Skeletal muscle tissue (tissue), 4 donors: ENCODE results near the gene ATG9A. TPM values are rescaled to one million over a fixed set of nuclear protein-coding genes. Genes with fewer than 3 reads are reported as not detected.
A peak's percentile ranks its signal among the peaks of the same experiment; 100 is the strongest.
"Not testable (repeated sequence)": the region's sequence is repeated elsewhere in the genome, so short reads cannot be mapped to it uniquely, and the experiment has no call there.

Source experiments
- H3K27ac ChIP-seq: one replicate; pipeline ENCODE4 v1.7.0; 2013; ENCODE audit warnings: mild to moderate bottlenecking, low read depth, low read length, inconsistent platforms
- H3K27me3 ChIP-seq, 3 donors: one replicate each; pipeline ENCODE4 v1.7.0; 2013; ENCODE audit warnings: low read length in 3 of 3; ENCODE audit not compliant: control insufficient read depth in 3 of 3, insufficient read depth in 3 of 3
- H3K36me3 ChIP-seq, 3 donors: one replicate each; pipeline ENCODE4 v1.7.0; 2013; ENCODE audit warnings: low read length in 3 of 3; ENCODE audit not compliant: control insufficient read depth in 3 of 3, insufficient read depth in 3 of 3
- H3K4me1 ChIP-seq, 3 donors: one replicate each; pipeline ENCODE4 v1.7.0; 2013; ENCODE audit warnings: low read length in 3 of 3, mild to moderate bottlenecking in 3 of 3; ENCODE audit not compliant: control insufficient read depth in 3 of 3, insufficient read depth in 3 of 3
- H3K4me3 ChIP-seq, 3 donors: one replicate each; pipeline ENCODE4 v1.7.0; 2013; ENCODE audit warnings: low read length in 3 of 3
- H3K9ac ChIP-seq, 3 donors: one replicate each; pipeline ENCODE4 v1.7.0; 2013; ENCODE audit warnings: low read length in 3 of 3, mild to moderate bottlenecking in 3 of 3, moderate library complexity in 2 of 3, low read depth in 1 of 3
- H3K9me3 ChIP-seq, 3 donors: one replicate each; pipeline ENCODE4 v1.7.0; 2013; ENCODE audit warnings: low read length in 3 of 3; ENCODE audit not compliant: control insufficient read depth in 3 of 3
- total RNA-seq: library from RNA; depleted of rRNA; stranded (reverse); fragments of >200 nt; gene quantifications from one replicate; pipeline ENCODE4 v1.2.3, GENCODE V29; 2014
- donor health status: Osteomylitis.

Gene ATG9A
- total RNA-seq, 1 donor from 2014 or later: 16.7 TPM

DNA sequence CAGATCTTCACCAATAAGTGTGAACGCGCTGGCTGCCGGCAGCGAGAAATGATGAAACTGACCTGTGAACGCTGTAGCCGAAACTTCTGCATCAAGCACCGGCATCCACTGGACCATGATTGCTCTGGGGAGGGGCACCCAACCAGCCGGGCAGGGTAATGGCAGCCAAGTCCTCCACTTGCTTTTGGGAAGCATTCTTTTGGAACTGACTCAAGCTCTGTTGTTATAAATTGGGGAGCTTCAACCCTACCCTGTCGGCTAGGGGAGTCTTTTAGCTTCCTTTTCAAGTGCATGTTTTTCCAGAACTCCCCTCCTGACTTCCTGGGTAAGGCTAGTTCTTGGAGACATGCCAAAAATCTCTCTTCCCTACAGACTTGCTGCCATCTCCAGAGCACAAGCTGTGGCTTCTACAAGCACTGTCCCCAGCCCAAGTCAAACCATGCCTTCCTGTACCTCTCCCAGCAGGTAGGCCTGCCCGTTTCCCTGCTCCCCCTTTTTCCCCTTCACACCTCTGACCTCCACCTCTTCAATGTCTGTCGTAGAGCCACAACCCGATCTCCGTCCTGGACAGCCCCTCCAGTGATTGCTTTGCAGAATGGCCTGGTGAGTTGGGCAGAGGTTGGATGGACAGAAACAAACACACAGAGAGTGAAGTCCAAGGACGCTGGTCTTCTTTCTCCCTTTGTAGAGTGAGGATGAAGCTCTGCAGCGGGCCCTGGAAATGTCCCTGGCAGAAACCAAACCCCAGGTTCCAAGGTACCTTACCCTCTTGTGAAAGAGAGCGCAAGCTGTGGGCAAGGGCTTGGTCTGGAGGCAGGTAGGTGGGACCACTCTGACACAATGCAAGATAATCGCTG lies 21.3 kb downstream of the ATG9A start:
- Histone ChIP-seq H3K9me3 (no peaks in the 10 kb centered on the region), H3K27me3 (no peaks in the 10 kb centered on the region), H3K36me3 (peaks cover 41 to 46% (median 44%) of the 10 kb centered on the region in 3 donors), H3K4me1 (peaks cover 17 to 20% (median 18%) of the 10 kb centered on the region in 3 donors), H3K9ac (peak overlapping the region in 2 of 3 donors; percentile 8 to 71), H3K4me3 (peak overlapping the region in 1 of 3 donors; percentile 80), H3K27ac (peak overlapping the region; percentile 78)

DNA sequence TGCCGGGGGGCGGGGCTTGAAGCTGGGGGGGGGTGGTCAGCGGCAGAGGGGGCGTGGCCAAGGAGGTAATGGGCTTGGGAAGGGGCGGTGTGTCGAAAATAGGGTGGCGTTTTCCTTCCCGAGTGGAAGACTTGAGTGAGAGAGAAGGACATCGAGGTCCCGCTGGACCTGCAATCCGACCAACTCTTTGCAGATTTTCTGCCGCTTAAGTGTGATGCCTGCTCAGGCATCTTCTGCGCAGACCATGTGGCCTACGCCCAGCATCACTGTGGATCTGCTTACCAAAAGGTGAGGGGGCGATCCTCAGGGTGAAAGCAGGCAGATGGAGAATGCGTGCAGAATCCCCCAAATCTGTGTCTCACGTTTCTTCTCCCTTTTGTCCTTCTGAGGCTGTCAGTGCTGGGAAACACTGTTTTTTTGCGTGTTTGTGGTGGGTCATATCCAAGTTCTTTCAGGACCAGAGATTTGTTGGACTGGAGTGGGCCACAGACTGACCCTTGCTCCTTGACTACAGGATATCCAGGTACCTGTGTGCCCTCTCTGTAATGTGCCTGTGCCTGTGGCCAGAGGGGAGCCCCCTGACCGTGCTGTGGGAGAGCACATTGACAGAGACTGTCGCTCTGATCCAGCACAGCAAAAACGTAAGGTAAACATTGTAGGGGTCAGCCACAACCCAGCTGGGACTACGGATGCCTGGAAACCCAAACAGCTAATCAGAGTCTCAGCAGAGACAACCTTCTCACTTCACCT lies 22.1 kb downstream of the ATG9A start:
- peak overlapping the region; percentile 78 for H3K27ac ChIP-seq
- peaks cover 17 to 20% (median 18%) of the 10 kb centered on the region in 3 donors for H3K4me1 ChIP-seq
- H3K27me3 ChIP-seq: no peaks in the 10 kb centered on the region
- peak overlapping the region; percentile 13 to 71 (median 63) for H3K9ac ChIP-seq
- no peaks in the 10 kb centered on the region for H3K9me3 ChIP-seq
- H3K36me3 ChIP-seq: peaks cover 36 to 38% (median 38%) of the 10 kb centered on the region in 3 donors
- H3K4me3 ChIP-seq: peak overlapping the region; percentile 74 to 94 (median 80)

DNA sequence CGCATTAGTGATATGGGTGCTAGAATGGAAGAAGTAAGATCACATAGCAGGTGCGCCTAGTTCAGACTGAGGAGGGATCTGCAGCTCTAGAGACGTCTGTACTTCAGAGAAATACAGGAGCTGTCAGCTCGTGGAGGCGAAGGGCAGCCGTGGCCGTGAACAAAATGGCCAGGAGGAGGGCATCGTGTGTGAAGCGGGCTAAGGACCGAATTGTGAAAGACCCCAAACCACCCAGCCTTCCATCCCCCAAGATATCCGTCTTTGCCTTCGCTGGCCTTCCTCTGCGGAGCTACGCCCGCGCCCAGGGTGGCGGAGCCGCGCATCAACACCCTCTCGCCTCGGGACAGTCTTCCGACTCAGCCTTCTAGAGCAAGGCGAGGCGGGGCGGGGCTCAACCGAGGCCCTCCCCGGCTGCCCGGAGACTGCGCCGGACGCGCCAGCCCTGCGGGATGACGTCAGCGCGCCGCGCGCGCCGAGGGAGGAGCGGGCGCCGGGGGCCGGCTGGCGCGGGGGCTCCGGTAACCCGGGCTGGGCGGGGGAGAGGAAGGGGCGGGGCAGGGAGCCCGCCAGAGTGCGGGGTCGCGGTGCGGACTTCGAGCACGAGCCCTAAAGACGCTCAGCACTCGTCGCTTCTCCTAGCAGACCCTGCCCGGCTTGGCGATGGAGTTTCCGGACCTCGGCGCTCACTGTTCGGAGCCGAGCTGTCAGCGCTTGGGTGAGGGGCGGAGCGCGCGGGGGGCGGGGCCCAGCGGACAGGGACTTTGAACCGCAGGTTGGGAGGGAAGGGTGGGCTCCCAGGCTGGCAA lies 22.9 kb downstream of the ATG9A start, which contains the start of gene ZFAND2B:
ZFAND2B (plus strand) TSS at position 455 of the 806 bp plus-strand sequence; CDS start at position 661, 206 bp downstream.
- Histone ChIP-seq H3K27ac (peak within 1 kb of the TSS; percentile 78), H3K27me3 (no peaks in the 10 kb centered on the region)

DNA sequence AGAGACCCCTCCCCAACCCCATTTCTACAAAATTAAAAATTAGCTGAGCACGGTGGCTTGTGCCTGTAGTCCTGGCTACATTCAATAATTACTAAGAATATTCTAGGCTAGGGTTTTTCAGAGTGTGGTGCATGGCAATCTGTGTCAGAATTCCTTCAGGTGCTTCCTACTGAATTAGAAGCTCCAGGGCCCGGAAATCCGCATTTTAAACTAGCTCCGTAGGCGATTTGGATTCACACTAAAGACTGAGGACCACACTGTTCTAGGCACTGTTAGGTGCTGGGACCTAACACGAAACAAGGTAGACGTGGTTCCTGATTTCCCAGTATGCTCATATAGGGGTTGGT lies 23.5 kb downstream of the ATG9A start:
- H3K4me1 ChIP-seq: peaks cover 17 to 20% (median 18%) of the 10 kb centered on the region in 3 donors
- H3K27ac ChIP-seq: peak overlapping the region; percentile 78
- H3K36me3 ChIP-seq: peaks cover 29 to 32% (median 29%) of the 10 kb centered on the region in 3 donors
- H3K27me3 ChIP-seq: no peaks in the 10 kb centered on the region
- H3K4me3 ChIP-seq: peak overlapping the region; percentile 80 to 94 (median 93)
- peak overlapping the region; percentile 79 to 97 (median 94) for H3K9ac ChIP-seq
- no peaks in the 10 kb centered on the region for H3K9me3 ChIP-seq

More for the DNA sequence above, 22.9 kb downstream of the ATG9A start, which contains the start of gene ZFAND2B:
- peaks cover 32 to 36% (median 34%) of the 10 kb centered on the region in 3 donors for H3K36me3 ChIP-seq
- no peaks in the 10 kb centered on the region for H3K9me3 ChIP-seq
- peak within 1 kb of the TSS; percentile 80 to 94 (median 93) for H3K4me3 ChIP-seq
- H3K4me1 ChIP-seq: peaks cover 17 to 20% (median 18%) of the 10 kb centered on the region in 3 donors
- H3K9ac ChIP-seq: peak within 1 kb of the TSS; percentile 79 to 97 (median 94)

DNA sequence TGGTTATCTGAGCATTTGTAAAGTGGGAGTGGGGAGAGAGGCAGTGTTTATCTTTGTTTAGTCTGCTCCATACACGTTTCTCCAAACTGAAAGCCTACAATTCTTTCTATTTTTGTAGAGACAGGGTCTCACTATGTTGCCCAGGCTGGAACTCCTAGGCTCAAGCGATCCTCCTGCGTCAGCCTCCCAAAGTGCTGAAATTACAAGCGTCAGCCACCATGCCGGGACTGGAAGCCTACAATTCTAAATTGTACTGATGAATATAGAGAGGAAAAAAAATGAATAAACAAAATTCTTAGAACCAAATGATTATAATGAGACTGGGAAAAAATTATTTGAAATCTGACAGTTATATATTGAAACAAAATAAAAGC lies 24.3 kb downstream of the ATG9A start:
- Histone ChIP-seq H3K9me3 (no peaks in the 10 kb centered on the region), H3K27ac (no peak overlapping the region), H3K9ac (no peak overlapping the region), H3K27me3 (no peaks in the 10 kb centered on the region), H3K36me3 (peaks cover 20 to 24% (median 21%) of the 10 kb centered on the region in 3 donors), H3K4me3 (no peak overlapping the region), H3K4me1 (peaks cover 17 to 20% (median 18%) of the 10 kb centered on the region in 3 donors)

DNA sequence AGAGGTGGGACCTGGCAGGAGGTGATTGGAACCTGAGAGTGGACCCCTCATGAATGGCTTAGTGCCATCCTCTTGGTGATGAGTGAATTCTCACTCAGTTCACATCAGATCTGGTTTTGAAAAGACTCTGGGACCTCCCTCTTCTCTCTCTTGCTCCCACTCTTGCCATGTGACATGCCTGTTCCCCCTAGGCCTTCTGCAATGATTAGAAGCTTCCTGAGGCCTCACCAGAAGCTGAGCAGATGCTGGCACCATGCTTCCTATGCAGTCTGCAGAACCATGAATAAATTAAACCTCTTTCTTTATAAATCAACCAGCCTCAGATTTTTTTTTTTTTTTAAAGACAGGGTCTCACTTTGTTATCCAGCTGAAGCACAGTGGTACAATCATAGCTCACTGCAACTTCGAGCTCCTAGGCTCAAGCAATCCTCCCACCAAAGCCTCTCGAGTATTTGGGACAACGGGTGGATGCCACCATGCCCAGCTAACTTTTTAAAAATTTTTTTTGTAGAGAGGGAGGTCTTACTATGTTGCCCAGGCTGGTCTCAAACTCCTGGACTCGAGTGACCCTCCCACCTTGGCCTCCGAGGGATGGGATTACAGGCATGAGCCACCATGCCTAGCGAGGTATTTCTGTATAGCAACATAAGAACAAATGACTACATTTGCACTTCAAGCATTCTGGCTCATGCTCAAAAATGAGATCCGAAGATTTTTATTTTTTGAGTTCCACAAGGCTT lies 24.8 kb downstream of the ATG9A start:
- Histone ChIP-seq H3K9me3 (no peaks in the 10 kb centered on the region), H3K4me1 (peaks cover 17 to 20% (median 18%) of the 10 kb centered on the region in 3 donors), H3K36me3 (peaks cover 15 to 19% (median 16%) of the 10 kb centered on the region in 3 donors), H3K9ac (no peak overlapping the region), H3K4me3 (no peak overlapping the region), H3K27me3 (peaks cover 0 to 4% (median under 1%) of the 10 kb centered on the region in 3 donors), H3K27ac (no peak overlapping the region)

DNA sequence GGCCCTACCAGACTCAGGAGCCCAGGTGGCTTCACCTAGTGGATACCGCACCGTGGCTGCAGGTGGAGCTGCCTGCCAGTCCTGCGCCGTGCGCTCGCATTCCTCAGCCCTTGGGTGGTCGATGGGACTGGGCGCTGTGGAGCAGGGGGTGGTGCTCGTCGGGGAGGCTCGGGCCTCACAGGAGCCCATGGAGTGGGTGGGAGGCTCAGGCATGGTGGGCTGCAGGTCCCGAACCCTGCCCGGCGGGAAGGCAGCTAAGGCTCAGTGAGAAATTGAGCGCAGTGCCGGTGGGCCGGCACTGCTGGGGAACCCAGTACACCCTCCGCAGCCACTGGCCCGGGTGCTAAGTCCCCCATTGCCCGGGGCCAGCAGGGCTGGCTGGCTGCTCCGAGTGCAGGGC lies 28.1 kb downstream of the ATG9A start:
- H3K27me3 ChIP-seq: peaks cover 4 to 13% (median 10%) of the 10 kb centered on the region in 3 donors
- H3K4me1 ChIP-seq, H3K9ac ChIP-seq, H3K27ac ChIP-seq, H3K4me3 ChIP-seq, H3K9me3 ChIP-seq, H3K36me3 ChIP-seq: not testable (repeated sequence)

DNA sequence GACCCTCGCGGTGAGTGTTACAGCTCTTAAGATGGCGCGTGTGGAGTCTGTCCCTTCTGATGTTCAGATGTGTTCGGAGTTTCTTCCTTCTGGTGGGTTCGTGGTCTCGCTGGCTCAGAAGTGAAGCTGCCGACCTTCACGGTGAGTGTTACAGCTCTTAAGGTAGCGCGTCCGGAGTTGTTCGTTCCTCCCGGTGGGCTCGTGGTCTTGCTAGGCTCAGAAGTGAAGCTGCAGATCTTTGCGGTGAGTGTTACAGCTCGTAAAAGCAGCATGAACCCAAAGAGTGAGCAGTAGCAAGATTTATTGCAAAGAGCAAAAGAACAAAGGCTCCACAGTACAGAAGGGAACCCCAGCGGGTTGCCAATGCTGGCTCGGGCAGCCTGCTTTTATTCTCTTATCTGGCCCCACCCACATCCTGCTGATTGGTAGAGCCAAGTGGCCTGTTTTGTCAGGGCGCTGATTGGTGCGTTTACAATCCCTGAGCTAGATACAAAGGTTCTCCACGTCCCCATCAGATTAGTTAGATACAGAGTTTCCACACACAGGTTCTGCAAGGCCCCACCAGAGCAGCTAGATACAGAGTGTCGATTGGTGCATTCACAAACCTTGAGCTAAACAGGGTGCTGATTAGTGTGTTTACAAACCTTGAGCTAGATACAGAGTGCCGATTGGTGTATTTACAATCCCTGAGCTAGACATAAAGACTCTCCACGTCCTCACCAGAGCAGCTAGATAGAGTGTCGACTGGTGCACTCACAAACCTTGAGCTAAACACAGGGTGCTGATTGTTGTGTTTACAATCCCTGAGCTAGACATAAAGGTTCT lies 28.7 kb downstream of the ATG9A start:
- peaks cover 4 to 13% (median 10%) of the 10 kb centered on the region in 3 donors for H3K27me3 ChIP-seq
- not testable (repeated sequence) for H3K4me3 ChIP-seq, H3K4me1 ChIP-seq, H3K9ac ChIP-seq, H3K27ac ChIP-seq, H3K9me3 ChIP-seq, H3K36me3 ChIP-seq
